Measurements from ENCODE around the gene DHRS7B. TPM values are rescaled to one million over a fixed set of nuclear protein-coding genes. Genes with fewer than 3 reads are reported as not detected.

Gene DHRS7B
- total RNA-seq, 1 donor from 2014 or later, result 21.6 TPM

- H3F3A ChIP-seq (ENCODE audit: low read depth), result no peaks in the 10 kb centered on the region
- no peak for TF ChIP-seq CTCF (IDR thresholded peaks at IDR 0.05)
- TF ChIP-seq EZH2phosphoT487 (IDR thresholded peaks at IDR 0.05), result no peak
- TF ChIP-seq EZH2 (IDR thresholded peaks at IDR 0.05), result no peak
- H3K4me3 ChIP-seq, result no peak overlapping the region
- H4K20me1 ChIP-seq (ENCODE audit: low read depth), result no peaks in the 10 kb centered on the region
- no peak overlapping the region for H3K4me2 ChIP-seq
- H2AFZ ChIP-seq (replicated peaks), result no peak overlapping the region
- no peaks in the 10 kb centered on the region for H3K4me1 ChIP-seq
- Mint-ChIP-seq H3K36me3 (peaks cover 2% of the 10 kb centered on the region), H3K4me3 (no peak overlapping the region), H3K27ac (no peak overlapping the region), H3K9me3 (no peaks in the 10 kb centered on the region), H3K27me3 (ENCODE audit: insufficient read depth, low read depth) (peaks cover 3% of the 10 kb centered on the region), H3K4me1 (no peaks in the 10 kb centered on the region)
- no peaks in the 10 kb centered on the region for H3K79me2 ChIP-seq (ENCODE audit: low read depth)
- no peak for DNase-seq (ENCODE audit: low spot score)
- no peaks in the 10 kb centered on the region for H3K27me3 ChIP-seq
- H3K36me3 ChIP-seq, result no peaks in the 10 kb centered on the region
- H3K9ac ChIP-seq, result no peak overlapping the region
- H3K27ac ChIP-seq, result no peak overlapping the region
- H3K9me3 ChIP-seq (ENCODE audit: low read depth), result no peaks in the 10 kb centered on the region
These were observed 32.5 kb upstream of the DHRS7B start for GRCh38 chr17:21094298-21094704.

GRCh38 chr17:21095735-21096134 lies 31.0 kb upstream of the DHRS7B start:
- Histone ChIP-seq H3K4me1 (no peaks in the 10 kb centered on the region), H3K4me3 (no peak overlapping the region), H3K36me3 (no peaks in the 10 kb centered on the region), H3K9me3 (ENCODE audit: low read depth) (no peaks in the 10 kb centered on the region), H3K4me2 (no peak overlapping the region), H2AFZ (replicated peaks) (no peak overlapping the region), H4K20me1 (ENCODE audit: low read depth) (no peaks in the 10 kb centered on the region), H3F3A (ENCODE audit: low read depth) (no peaks in the 10 kb centered on the region), H3K27me3 (no peaks in the 10 kb centered on the region), H3K79me2 (ENCODE audit: low read depth) (no peaks in the 10 kb centered on the region), H3K9ac (no peak overlapping the region), H3K27ac (no peak overlapping the region)
- TF ChIP-seq EZH2phosphoT487 (IDR thresholded peaks at IDR 0.05), result no peak
- no peak for TF ChIP-seq CTCF (IDR thresholded peaks at IDR 0.05)
- no peak for TF ChIP-seq EZH2 (IDR thresholded peaks at IDR 0.05)
- no peak overlapping the region for H3K27ac Mint-ChIP-seq
- H3K27me3 Mint-ChIP-seq (ENCODE audit: insufficient read depth, low read depth), result peaks cover 3% of the 10 kb centered on the region
- peaks cover 3% of the 10 kb centered on the region for H3K4me1 Mint-ChIP-seq
- H3K9me3 Mint-ChIP-seq, result no peaks in the 10 kb centered on the region
- no peak overlapping the region for H3K4me3 Mint-ChIP-seq
- no peak for DNase-seq (ENCODE audit: low spot score)
- H3K36me3 Mint-ChIP-seq, result peaks cover 2% of the 10 kb centered on the region

GRCh38 chr17:21096874-21097273 lies 29.9 kb upstream of the DHRS7B start:
- no peaks in the 10 kb centered on the region for H3F3A ChIP-seq (ENCODE audit: low read depth)
- H3K4me1 ChIP-seq, result no peaks in the 10 kb centered on the region
- H3K4me2 ChIP-seq, result no peak overlapping the region
- TF ChIP-seq EZH2 (IDR thresholded peaks at IDR 0.05), result no peak
- no peak for TF ChIP-seq CTCF (IDR thresholded peaks at IDR 0.05)
- TF ChIP-seq EZH2phosphoT487 (IDR thresholded peaks at IDR 0.05), result no peak
- peak overlapping the region; percentile 14 for H3K4me3 Mint-ChIP-seq
- H3K9ac ChIP-seq, result no peak overlapping the region
- H2AFZ ChIP-seq (replicated peaks), result no peak overlapping the region
- H3K4me1 Mint-ChIP-seq, result peaks cover 3% of the 10 kb centered on the region
- no peaks in the 10 kb centered on the region for H3K9me3 Mint-ChIP-seq
- H3K27me3 Mint-ChIP-seq (ENCODE audit: insufficient read depth, low read depth), result peaks cover 5% of the 10 kb centered on the region
- no peaks in the 10 kb centered on the region for H3K27me3 ChIP-seq
- no peak overlapping the region for H3K27ac ChIP-seq
- H3K9me3 ChIP-seq (ENCODE audit: low read depth), result no peaks in the 10 kb centered on the region
- no peaks in the 10 kb centered on the region for H4K20me1 ChIP-seq (ENCODE audit: low read depth)
- H3K27ac Mint-ChIP-seq, result no peak overlapping the region
- no peak overlapping the region for H3K4me3 ChIP-seq
- peaks cover 2% of the 10 kb centered on the region for H3K36me3 Mint-ChIP-seq
- H3K79me2 ChIP-seq (ENCODE audit: low read depth), result no peaks in the 10 kb centered on the region
- no peak for DNase-seq (ENCODE audit: low spot score)
- H3K36me3 ChIP-seq, result no peaks in the 10 kb centered on the region

Data from neural progenitor cell (in vitro differentiated cells).